NOMO-1 (cell line): Measurements from ENCODE around the gene KIF27.
"Not testable (repeated sequence)": the region's sequence is repeated elsewhere in the genome, so short reads cannot be mapped to it uniquely, and the experiment has no call there.

Experiments used
- DNase-seq, 2 experiments: peaks; one replicate each; lab custom pipeline; 2025; ENCODE audit not compliant: unreplicated experiment in 2 of 2; lab: John Stamatoyannopoulos, UW

Gene KIF27

DNA sequence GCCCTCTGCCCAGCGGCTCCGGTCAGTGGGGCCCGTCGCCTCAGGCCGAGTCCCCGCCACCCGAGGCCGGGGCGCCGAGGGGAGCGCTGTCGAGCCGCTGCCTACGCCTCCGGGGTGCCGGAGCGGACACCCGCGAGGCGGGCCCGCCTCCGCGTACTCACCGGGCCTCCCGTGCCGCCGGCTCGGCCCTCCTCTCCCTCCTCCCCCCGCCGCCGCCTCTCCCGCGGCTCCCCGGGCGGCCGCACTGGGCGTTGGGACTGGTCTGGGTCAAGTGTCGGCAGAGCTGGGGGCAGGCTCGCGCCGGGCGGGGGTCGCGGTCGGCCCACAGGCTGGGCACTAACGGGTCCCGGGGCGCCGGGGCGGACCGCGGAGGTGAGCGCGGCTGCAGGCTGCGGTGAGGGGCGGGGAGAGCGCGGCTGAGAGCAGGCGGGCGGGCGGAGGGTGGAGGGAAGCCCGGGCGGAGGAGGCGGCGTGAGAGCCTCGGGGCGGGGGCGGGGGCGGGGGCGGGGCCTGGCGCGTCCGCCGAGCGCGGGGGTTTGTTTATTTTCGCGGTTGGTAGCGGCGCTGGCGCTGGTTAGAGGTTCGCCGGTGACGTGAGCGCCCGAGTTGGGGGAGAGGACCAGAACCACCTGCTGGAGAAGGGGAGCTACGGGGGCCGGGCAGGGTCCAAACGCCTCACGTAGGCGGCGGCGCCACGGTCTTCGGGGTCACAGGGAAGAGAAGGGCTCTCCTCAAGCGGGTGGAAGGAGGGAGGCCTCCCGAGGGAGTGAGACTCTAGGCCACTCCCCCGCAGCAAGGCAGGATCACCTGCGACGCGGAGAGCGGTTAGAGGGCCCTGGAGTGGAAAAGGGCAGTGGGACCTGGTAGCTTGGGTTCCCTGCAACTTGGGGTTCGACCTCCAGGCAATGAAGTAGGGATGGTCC is 103.6 kb downstream of the KIF27 start, which contains the start of gene GKAP1:
TSS of gene GKAP1 (minus strand) at position 414 of the 923 bp plus-strand sequence. CDS start 11,252 bp downstream, outside the sequence.
- peak; percentile 21 to 41 for DNase-seq

DNA sequence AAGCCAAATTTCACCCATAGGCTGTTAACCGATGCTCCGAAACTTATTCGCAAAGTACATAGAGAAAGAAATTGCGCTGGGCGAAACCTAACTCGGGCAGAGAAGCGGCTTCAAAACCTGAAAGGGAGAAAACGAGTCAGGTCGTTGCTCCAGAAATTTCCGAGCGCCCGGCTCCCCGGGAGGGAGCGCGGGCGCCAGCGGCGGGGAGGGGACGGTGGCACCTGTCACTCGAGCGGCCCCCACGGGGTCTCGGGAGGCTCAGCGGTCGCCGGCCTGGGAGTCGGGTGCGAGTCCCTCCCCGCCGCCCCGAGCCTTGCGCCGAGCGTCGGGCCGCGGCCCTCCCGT is 104.2 kb downstream of the KIF27 start:
- not testable (repeated sequence) for DNase-seq

DNA sequence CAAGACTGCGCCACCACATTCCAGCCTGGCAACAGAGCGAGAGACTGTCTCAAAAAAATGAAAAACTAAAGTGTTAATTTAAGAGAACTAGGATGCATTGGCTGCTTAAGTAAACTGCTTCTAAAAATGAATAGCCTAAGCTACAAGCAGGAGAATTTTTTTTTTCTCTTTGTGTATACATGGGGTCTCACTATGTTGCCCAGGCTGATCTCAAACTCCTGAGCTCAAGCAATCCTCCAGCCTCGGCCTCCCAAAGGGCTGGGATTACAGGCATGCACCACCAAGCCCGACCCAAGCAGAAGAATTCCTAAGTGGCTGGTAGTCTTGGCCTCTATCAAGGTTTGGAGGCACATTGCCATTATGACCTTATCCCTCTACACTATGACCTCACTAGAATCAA is 106.1 kb downstream of the KIF27 start:
- not testable (repeated sequence) for DNase-seq

DNA sequence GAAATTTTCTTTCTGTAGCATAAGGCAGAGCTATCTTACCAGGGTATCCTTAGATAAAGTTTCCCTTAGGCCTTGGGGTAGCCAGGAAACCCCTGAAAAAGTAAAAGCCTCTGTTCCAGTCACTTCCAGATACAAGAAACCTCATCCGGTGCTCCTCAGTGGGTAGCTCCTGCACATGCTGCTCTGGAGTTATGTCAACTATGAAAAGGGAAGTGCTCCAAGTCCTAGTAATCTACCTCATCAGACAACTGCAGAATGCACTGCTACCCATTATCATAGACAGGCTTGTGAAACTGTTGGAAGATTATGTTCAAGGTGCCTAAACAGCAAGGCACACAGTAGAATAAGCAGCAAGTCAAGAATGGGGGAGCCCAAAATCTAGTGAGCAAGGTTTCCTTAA is 112.0 kb downstream of the KIF27 start:
- DNase-seq, result not testable (repeated sequence)

DNA sequence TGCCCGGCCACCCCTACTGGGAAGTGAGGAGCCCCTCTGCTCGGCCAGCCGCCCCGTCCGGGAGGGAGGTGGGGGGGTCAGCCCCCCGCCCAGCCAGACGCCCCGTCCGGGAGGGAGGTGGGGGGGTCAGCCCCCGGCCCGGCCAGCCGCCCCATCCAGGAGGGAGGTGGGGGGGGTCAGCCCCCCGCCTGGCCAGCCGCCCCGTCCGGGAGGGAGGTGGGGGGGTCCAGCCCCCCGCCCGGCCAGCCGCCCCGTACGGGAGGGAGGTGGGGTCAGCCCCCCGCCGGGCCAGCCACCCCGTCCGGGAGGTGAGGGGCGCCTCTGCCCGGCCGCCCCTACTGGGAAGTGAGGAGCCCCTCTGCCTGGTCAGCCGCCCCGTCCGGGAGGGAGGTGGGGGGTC is 116.8 kb downstream of the KIF27 start:
- not testable (repeated sequence) for DNase-seq

DNA sequence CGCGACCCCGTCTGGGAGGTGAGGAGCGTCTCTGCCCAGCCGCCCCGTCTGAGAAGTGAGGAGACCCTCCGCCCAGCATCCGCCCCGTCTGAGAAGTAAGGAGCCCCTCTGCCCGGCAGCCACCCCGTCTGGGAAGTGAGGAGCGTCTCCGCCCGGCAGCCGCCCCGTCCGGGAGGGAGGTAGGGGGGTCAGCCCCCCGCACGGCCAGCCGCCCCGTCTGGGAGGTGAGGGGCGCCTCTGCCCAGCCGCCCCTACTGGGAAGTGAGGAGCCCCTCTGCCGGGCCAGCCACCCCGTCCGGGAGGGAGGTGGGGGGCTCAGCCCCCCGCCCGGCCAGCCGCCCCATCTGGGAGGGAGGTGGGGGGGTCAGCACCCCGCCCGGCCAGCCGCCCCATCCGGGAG is 117.3 kb downstream of the KIF27 start:
- DNase-seq, result not testable (repeated sequence)

DNA sequence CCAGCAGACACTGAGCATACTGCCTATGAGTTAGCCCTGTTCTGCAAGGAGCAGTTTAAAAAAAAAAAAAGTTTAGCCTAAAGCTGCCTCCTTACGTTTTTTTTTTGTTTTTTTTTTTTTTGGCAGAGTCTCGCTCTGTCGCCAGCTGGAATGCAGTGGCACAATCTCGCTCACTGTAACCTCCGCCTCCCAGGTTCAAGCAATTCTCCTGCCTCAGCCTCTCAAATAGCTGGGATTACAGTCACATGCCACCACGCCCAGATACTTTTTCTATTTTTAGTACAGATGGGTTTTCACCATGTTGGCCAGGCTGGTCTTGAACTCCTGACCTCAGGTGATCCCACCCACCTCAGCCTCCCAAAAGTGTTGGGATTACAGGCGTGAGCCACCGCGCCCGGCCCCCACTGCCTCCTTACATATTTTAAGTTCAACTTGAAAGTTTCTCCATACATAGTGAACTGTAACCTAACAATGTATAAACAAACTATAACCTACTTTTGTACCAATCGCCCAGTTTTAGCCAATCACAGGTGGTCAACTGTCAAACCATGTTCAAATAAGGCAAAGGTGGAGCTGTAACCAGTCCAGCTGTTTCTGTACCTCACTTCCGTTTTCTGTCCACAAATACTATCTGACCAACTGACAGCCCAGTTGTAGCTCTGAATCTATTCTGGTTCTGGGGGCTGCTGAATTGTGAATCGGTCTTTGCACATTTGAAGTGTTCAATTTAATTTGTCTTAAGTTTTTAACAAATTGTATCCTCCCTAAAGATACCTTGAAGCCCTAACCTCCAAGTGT is 120.8 kb downstream of the KIF27 start:
- no peak for DNase-seq

DNA sequence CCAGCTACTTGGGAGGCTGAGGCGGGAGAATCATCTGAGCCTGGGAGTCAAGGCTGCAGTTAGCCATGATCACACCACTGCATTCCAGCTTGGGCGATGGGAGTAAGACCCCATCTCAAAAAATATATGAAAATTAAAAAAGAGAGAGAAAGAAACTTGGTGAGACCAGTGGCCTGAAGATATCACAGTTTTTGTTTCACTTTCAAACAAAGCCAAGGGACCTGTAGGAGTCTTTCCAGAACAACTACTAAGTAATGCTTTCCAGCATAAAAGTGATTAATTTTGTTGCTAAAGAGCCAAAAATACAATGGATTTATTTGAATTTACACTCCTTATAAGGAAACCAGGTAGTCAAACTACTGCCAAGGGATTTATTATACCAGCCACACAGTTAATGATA is 127.2 kb downstream of the KIF27 start:
- no peak for DNase-seq

DNA sequence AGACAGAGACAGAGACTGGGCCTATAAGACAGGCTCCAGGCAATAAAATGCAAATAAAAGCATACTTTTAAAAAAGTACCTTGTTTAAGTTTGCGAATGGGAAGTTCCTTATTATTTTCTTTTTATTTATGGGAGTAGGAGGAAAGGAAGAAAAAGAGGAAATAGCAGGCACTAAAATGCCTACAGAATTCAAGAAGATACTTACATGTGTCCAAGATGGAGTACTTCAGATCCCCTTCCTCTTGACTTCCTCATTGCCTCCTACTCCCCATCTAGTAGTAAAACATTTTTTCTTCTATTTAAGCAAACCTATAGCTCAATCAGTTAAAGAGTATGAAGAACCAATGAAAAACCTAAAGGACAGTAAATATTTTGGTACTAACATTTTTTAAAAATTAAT is 128.5 kb downstream of the KIF27 start:
- no peak for DNase-seq
